Stimulated activated CD8-positive, alpha-beta memory T cell treated with anti-CD3 and anti-CD28 coated beads, Interleukin-2, amount 100 ng/mL, for 1 hour (primary cell): Measurements from ENCODE around the gene CCDC81.
"Not testable (repeated sequence)": the region's sequence is repeated elsewhere in the genome, so short reads cannot be mapped to it uniquely, and the experiment has no call there.

ENCODE experiments used
- DNase-seq, 2 donors: peaks; one replicate each; pipeline ENCODE4 v3.0.0-alpha.2; 2020; ENCODE audit warnings: low read depth in 2 of 2

Gene CCDC81

GRCh38 chr11:86386746-86387145 is 12.1 kb downstream of the CCDC81 start:
- DNase-seq, result no peak

GRCh38 chr11:86388198-86388597 is 13.5 kb downstream of the CCDC81 start:
- DNase-seq, result no peak

GRCh38 chr11:86390487-86390886 is 15.8 kb downstream of the CCDC81 start:
- DNase-seq, result no peak

GRCh38 chr11:86395061-86395551 is 20.4 kb downstream of the CCDC81 start:
- DNase-seq, result no peak

- no peak for DNase-seq
Observed at GRCh38 chr11:86396396-86396795, 21.7 kb downstream of the CCDC81 start.

GRCh38 chr11:86397351-86397750 is 22.7 kb downstream of the CCDC81 start:
- DNase-seq, result no peak

GRCh38 chr11:86398106-86398505 is 23.4 kb downstream of the CCDC81 start:
- no peak for DNase-seq

GRCh38 chr11:86403458-86403857 is 28.8 kb downstream of the CCDC81 start:
- DNase-seq, result no peak

- no peak for DNase-seq
Observed at GRCh38 chr11:86408845-86409244, 34.2 kb downstream of the CCDC81 start.

- no peak for DNase-seq
Observed at GRCh38 chr11:86414032-86414431, 39.3 kb downstream of the CCDC81 start.

- DNase-seq, result no peak
Observed at GRCh38 chr11:86415026-86415425, 40.3 kb downstream of the CCDC81 start.

GRCh38 chr11:86416494-86416893 is 41.8 kb downstream of the CCDC81 start:
- no peak for DNase-seq

GRCh38 chr11:86416951-86417350 is 42.3 kb downstream of the CCDC81 start:
- not testable (repeated sequence) for DNase-seq

- DNase-seq, result no peak
Observed at GRCh38 chr11:86418106-86418505, 43.4 kb downstream of the CCDC81 start.

- no peak for DNase-seq
Observed at GRCh38 chr11:86418513-86418912, 43.8 kb downstream of the CCDC81 start.

- DNase-seq, result no peak
Observed at GRCh38 chr11:86418917-86419316, 44.2 kb downstream of the CCDC81 start.

GRCh38 chr11:86421946-86422345 is 47.3 kb downstream of the CCDC81 start:
- no peak for DNase-seq

GRCh38 chr11:86422371-86422770 is 47.7 kb downstream of the CCDC81 start:
- no peak for DNase-seq

- not testable (repeated sequence) for DNase-seq
Observed at GRCh38 chr11:86423488-86423887, 48.8 kb downstream of the CCDC81 start.

- no peak for DNase-seq
Observed at GRCh38 chr11:86427441-86427840, 52.8 kb downstream of the CCDC81 start.

- DNase-seq, result no peak
Observed at GRCh38 chr11:86431258-86431657, 56.6 kb downstream of the CCDC81 start.

- DNase-seq, result not testable (repeated sequence)
Observed at GRCh38 chr11:86433361-86434095, 58.8 kb downstream of the CCDC81 start.

- DNase-seq, result no peak
Observed at GRCh38 chr11:86435711-86436110, 61.0 kb downstream of the CCDC81 start.

GRCh38 chr11:86438685-86439084 is 64.0 kb downstream of the CCDC81 start:
- no peak for DNase-seq
